ENCODE results near the gene FXYD5. TPM values are rescaled to one million over a fixed set of nuclear protein-coding genes. Genes with fewer than 3 reads are reported as not detected.

The FXYD5 gene
- total RNA-seq, 1 experiment from 2014 or later, result 33.6 TPM

DNA sequence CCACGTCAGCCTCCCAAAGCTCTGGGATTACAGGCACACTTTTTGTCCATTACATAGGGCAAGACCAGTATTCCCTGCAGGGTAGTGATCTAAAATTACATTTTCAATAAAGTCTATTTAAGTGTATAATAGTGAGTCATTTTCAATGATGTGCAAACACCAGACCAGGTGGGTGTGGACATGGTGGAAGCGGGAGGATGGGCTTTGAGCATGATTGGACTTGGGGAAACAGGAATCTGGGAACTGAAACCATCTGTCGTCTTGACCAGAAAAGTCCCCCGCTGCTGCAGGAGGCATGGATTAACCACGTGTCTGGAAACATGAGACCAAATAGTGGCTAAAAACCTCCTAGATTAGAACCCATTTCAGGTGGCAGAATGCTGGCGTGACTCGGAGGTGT, 34.0 kb upstream of the FXYD5 start:
- H3K4me3 ChIP-seq (ENCODE audit: low read depth in 2 of 2, low read length in 2 of 2), result no peak overlapping the region
- intact Hi-C loops (cut with micrococcal nuclease; ENCODE audit: unreplicated experiment), result no loop called here
- H3K4me1 ChIP-seq (ENCODE audit: control insufficient read depth, insufficient read depth, low read length), result peaks cover 8% of the 10 kb centered on the region
- no peaks in the 10 kb centered on the region for H3K36me3 ChIP-seq (ENCODE audit: control insufficient read depth, insufficient read depth, low read length)
- in situ Hi-C loops (cut with HindIII; ENCODE audit: low pct_unique_long_range_greater_than_20kb, low sequenced_read_pairs), result no loop called here
- BruUV-seq (replicated peaks), result no TSS peak
- TF ChIP-seq POLR2AphosphoS5 (IDR thresholded peaks at IDR 0.05; ENCODE audit: low read depth, low read length) (no peak), SIN3A (IDR thresholded peaks at IDR 0.05; ENCODE audit: borderline replicate concordance, insufficient read depth, low read depth, low read length) (no peak), REST (IDR thresholded peaks at IDR 0.05; ENCODE audit: insufficient read depth in 1 of 2, low read depth in 2 of 2, low read length in 1 of 2) (no peak), TCF7L2 (IDR thresholded peaks at IDR 0.05; ENCODE audit: low read depth, low read length) (no peak)
- TF ChIP-seq, protein P1, sequence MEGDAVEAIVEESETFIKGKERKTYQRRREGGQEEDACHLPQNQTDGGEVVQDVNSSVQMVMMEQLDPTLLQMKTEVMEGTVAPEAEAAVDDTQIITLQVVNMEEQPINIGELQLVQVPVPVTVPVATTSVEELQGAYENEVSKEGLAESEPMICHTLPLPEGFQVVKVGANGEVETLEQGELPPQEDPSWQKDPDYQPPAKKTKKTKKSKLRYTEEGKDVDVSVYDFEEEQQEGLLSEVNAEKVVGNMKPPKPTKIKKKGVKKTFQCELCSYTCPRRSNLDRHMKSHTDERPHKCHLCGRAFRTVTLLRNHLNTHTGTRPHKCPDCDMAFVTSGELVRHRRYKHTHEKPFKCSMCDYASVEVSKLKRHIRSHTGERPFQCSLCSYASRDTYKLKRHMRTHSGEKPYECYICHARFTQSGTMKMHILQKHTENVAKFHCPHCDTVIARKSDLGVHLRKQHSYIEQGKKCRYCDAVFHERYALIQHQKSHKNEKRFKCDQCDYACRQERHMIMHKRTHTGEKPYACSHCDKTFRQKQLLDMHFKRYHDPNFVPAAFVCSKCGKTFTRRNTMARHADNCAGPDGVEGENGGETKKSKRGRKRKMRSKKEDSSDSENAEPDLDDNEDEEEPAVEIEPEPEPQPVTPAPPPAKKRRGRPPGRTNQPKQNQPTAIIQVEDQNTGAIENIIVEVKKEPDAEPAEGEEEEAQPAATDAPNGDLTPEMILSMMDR (IDR thresholded peaks at IDR 0.05), result no peak
- H3K27ac ChIP-seq (ENCODE audit: low read length), result no peak overlapping the region
- 0 out of 2 replicates have a peak, but pooled peaks cover 2% of the 10 kb centered on the region for H3K27me3 ChIP-seq (ENCODE audit: control insufficient read depth, insufficient read depth, low read length)
- no peak for DNase-seq (ENCODE audit: low read depth, low spot score)
- H3K9me3 ChIP-seq (ENCODE audit: control insufficient read depth, insufficient read depth, low read depth, low read length), result no peaks in the 10 kb centered on the region
- ChIA-PET POLR2A (no interaction called here), CTCF (no interaction called here)
- no peak for ATAC-seq

DNA sequence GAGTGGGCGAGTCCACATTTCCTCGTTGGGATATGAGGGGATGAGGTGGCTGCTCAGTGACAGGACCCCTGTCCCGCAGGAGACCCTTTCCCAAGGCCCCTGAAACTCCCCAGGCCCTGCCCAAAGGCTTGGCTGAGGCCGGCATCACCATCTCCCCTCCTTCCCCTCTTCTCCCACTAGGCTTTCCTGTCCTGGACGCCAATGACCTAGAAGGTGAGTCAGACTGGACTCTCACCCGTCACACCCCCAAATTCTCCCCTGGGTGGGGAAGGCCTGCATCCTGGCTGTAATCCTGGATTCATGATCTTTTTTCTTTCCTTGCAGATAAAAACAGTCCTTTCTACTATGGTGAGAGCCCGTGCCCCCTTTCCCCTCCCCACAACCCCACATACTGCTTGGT, 33.6 kb upstream of the FXYD5 start:
- ChIA-PET CTCF (no interaction called here), POLR2A (no interaction called here)
- in situ Hi-C loops (cut with HindIII; ENCODE audit: low pct_unique_long_range_greater_than_20kb, low sequenced_read_pairs), result no loop called here
- ATAC-seq (no peak), DNase-seq (ENCODE audit: low read depth, low spot score) (no peak)
- Histone ChIP-seq H3K4me3 (ENCODE audit: low read depth in 2 of 2, low read length in 2 of 2) (no peak overlapping the region), H3K27ac (ENCODE audit: low read length) (no peak overlapping the region), H3K27me3 (ENCODE audit: control insufficient read depth, insufficient read depth, low read length) (0 out of 2 replicates have a peak, but pooled peaks cover 2% of the 10 kb centered on the region), H3K36me3 (ENCODE audit: control insufficient read depth, insufficient read depth, low read length) (no peaks in the 10 kb centered on the region), H3K9me3 (ENCODE audit: control insufficient read depth, insufficient read depth, low read depth, low read length) (no peaks in the 10 kb centered on the region), H3K4me1 (ENCODE audit: control insufficient read depth, insufficient read depth, low read length) (peaks cover 8% of the 10 kb centered on the region)
- no TSS peak for BruUV-seq (replicated peaks)
- intact Hi-C loops (cut with micrococcal nuclease; ENCODE audit: unreplicated experiment), result no loop called here
- no peak for TF ChIP-seq SIN3A (IDR thresholded peaks at IDR 0.05; ENCODE audit: borderline replicate concordance, insufficient read depth, low read depth, low read length)
- TF ChIP-seq POLR2AphosphoS5 (IDR thresholded peaks at IDR 0.05; ENCODE audit: low read depth, low read length), result no peak
- no peak for TF ChIP-seq TCF7L2 (IDR thresholded peaks at IDR 0.05; ENCODE audit: low read depth, low read length)

GRCh38 chr19:35122687-35123551, 31.6 kb upstream of the FXYD5 start:
- intact Hi-C loops (cut with micrococcal nuclease; ENCODE audit: unreplicated experiment) (no loop called here), in situ Hi-C loops (cut with HindIII; ENCODE audit: low pct_unique_long_range_greater_than_20kb, low sequenced_read_pairs) (no loop called here)
- ChIA-PET POLR2A (no interaction called here), CTCF (interaction anchor here (0.7 kb wide), 1 partner anchor 14 kb away, joined by 4 read pairs; no protein-coding TSS in a partner anchor)
- Histone ChIP-seq H3K36me3 (ENCODE audit: control insufficient read depth, insufficient read depth, low read length) (no peaks in the 10 kb centered on the region), H3K4me3 (ENCODE audit: low read depth in 2 of 2, low read length in 2 of 2) (no peak overlapping the region), H3K27ac (ENCODE audit: low read length) (no peak overlapping the region), H3K27me3 (ENCODE audit: control insufficient read depth, insufficient read depth, low read length) (no peaks in the 10 kb centered on the region), H3K4me1 (ENCODE audit: control insufficient read depth, insufficient read depth, low read length) (peaks cover 8% of the 10 kb centered on the region), H3K9me3 (ENCODE audit: control insufficient read depth, insufficient read depth, low read depth, low read length) (no peaks in the 10 kb centered on the region)
- ATAC-seq, result no peak
- TF ChIP-seq REST (IDR thresholded peaks at IDR 0.05; ENCODE audit: insufficient read depth in 1 of 2, low read depth in 2 of 2, low read length in 1 of 2), result no peak
- DNase-seq (ENCODE audit: low read depth, low spot score), result no peak
- BruUV-seq (replicated peaks), result no TSS peak
